GM15510 (cell line): ENCODE measurements around the gene PLIN3.

Source experiments
- POLR2A ChIP-seq: IDR thresholded peaks from 3 replicates; pipeline ENCODE4 v1.6.1; 2011; ENCODE audit warnings: borderline replicate concordance; ENCODE audit not compliant: insufficient read length; ENCODE audit errors: extremely low read depth

Gene PLIN3

DNA sequence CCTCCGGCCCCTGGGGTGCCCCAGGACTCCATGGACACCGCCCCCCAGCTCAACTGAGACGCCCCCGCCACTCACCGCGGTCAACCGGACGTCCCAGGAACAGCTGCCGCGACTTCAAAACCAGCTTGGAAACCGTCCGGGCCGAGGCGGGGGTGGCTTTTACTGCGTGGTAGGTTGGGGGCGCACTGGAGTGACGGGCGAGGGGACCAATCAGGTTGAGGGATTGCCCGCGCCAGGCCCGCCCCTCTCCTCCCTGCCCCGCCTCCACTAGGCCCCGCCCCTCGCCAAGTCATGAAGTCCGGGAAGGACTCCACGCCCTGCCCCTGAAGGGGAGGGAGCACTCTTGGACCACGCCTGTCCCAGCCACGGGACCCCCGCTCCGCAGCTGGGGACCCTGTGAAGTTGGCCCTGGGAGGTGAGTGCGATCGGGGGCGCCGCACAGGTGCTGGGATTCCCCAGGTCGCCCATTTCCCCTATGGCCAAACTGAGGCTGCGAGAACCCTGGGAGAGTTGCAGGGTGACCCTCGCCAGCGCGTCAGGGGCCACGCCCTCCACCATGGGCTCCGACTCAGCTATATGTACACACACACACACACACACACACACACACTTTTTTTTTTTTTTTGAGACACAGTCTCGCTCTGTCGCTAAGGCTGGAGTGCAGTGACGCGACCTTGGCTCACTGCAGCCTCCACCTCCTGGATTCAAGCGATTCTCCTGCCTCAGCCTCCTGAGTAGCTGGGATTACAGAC, at the start of gene PLIN3:
Gene PLIN3, minus strand, starts transcription at position 134 of the 752 bp plus-strand sequence. CDS start 6,273 bp downstream, outside the sequence.
- TF ChIP-seq POLR2A = peak; percentile 52

GRCh38 chr19:4916292-4917082, 49.0 kb upstream of the PLIN3 start:
- TF ChIP-seq POLR2A = peak; percentile 51

GRCh38 chr19:4914736-4915501, 47.5 kb upstream of the PLIN3 start:
- no peak for TF ChIP-seq POLR2A

- no peak for TF ChIP-seq POLR2A
Observed at GRCh38 chr19:4913996-4914735, 46.7 kb upstream of the PLIN3 start.

GRCh38 chr19:4911786-4912672, 44.6 kb upstream of the PLIN3 start:
- TF ChIP-seq POLR2A = no peak

DNA sequence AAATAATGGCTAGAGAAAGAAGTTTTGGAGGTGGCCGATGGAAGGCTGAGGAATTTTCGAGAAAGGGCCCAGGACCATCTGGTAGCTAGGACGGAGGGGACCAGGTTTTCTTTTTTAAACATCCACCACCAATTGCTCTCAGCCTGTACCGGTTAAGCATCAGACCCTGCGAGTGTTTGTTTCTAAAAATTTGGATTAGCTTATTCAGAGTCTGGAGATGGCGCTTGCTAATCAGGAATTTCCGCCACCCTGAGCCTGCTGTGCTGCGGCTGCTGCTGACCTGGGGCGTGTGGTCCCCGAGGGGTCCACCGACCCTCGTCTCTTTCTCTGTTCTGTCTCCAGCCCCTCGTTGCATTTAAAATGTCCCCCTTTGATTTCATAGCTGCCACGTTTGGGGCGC, 43.8 kb upstream of the PLIN3 start:
- no peak for TF ChIP-seq POLR2A

DNA sequence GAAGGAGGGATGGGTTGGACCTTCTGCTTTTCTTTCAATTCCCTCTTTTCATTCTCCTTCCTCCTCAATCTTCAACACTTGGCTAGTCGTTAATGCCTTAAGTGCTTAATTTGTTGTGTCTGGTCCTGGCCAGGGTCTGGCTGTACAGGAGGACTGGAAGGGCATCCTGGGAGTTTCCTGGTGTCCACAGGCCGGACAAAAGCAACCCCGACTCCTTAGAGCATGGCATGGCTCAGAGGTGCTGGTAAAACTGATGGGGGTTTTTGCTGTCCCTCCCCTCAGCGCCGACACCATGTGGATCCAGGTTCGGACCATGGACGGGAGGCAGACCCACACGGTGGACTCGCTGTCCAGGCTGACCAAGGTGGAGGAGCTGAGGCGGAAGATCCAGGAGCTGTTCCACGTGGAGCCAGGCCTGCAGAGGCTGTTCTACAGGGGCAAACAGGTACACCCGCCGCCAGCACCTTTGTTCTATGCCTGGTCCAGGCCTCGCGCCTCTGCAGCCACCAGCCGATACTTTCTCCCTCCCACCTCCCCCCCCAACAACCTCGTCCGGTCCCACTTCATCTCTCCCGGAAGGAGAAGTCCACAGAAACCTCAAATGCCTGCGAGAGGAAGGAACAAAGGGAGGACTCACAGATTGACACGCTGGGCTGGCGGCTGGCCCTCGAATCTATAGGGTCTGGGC, 43.3 kb upstream of the PLIN3 start:
- no peak for TF ChIP-seq POLR2A

DNA sequence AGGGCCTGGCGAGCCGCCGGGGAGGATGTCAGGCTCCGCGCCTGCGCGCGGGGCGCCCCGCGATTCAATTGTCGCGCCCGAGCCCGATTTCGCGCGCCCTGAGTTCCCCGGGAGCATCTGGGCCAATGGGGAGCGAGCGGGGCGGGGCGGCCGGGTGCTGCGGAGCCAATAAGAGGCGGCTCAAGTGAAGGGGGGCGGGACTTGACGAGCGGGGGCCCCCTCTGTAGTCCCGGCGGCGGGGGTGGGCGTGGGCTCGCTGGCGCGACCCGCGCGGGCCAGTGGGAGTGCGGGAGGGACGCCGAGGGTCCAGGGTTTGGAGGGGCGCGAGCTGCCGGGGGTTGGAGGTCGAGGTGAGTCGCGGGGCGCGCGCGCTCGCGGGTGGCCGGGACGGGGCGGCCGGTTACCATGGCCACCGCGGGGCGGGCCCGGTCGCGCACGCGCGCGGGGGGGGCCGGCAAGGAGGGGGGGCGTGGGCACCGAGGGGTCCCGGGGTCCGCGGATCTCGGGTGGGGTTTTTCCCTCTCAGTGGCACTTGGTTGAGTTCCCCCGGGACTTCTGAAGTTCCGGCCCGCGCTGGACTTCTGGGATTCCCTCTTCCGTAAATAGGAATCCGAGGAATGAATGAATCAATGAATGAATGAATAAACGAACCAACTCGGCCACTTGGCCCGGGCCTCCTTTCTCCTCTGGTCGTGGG, 42.6 kb upstream of the PLIN3 start:
- peak; percentile 21 for TF ChIP-seq POLR2A

DNA sequence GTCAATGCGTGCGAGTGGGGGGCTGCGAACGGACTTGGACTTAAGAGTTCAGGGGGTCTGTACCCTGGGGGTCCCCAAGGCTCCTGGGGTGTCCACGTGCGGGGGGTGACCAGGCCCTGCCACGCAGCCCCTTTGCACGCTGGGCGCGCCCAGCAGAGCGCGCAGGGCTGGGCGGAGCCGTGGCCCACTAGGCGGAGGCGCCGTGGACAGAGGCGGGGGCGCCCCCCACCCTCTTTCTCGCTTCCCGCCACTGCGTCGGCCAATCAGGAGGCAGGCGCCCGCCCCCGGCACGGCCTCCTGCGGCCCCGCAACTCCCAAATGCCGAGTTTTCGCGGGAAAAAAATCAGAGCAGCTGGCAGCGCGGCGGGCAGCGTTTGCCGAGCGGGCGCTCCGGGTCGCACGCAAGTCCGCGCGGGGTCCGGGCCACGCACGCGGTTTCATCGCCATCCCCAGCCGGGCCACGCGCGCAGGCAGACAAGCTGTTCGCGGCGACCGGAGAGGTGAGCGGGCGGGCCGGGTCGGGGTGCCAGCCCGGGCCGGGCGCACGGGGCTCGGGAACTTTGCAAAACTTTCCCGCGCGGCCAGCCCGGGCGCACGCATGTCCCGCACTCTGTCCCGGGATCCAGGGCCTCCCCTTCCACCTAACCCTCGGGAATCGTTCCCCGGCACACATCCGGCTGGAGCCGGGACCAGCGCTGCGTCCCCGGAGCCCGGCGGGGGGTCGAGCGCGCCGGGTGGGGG, 41.9 kb upstream of the PLIN3 start, which contains the start of gene UHRF1:
Gene UHRF1, plus strand, starts transcription at position 346 of the 741 bp plus-strand sequence. CDS start 1,385 bp downstream, outside the sequence.
- peak; percentile 70 for TF ChIP-seq POLR2A

GRCh38 chr19:4908781-4909155, 41.3 kb upstream of the PLIN3 start:
- no peak for TF ChIP-seq POLR2A

GRCh38 chr19:4908360-4908759, 40.9 kb upstream of the PLIN3 start:
- TF ChIP-seq POLR2A = no peak

- TF ChIP-seq POLR2A = no peak
Observed at GRCh38 chr19:4906963-4907362, 39.5 kb upstream of the PLIN3 start.
